Testis (tissue), 2 donors: ENCODE measurements around the gene PLSCR2.

ENCODE experiments used
- CTCF ChIP-seq, 3 experiments: fragments of 450-650 bp in 2 of 3; fragments of 200-600 bp in 1 of 3; sonication (generic) in 1 of 3; IDR thresholded peaks; one replicate each; pipeline ENCODE4 v1.5.1; 2016 to 2019; ENCODE audit warnings: antibody characterized with exemption in 3 of 3, mild to moderate bottlenecking in 2 of 3, moderate library complexity in 1 of 3
- POLR2A ChIP-seq: fragments of 450-650 bp; IDR thresholded peaks from one replicate; pipeline ENCODE4 v1.6.1; 2017; ENCODE audit warnings: antibody characterized with exemption, mild to moderate bottlenecking, moderate library complexity

GRCh38 chr3:146464005-146464595 is 5.3 kb downstream of the PLSCR2 start:
- TF ChIP-seq POLR2A = no peak
- no peak for TF ChIP-seq CTCF (IDR thresholded peaks at IDR 0.05)
